Middle frontal gyrus (tissue), 1 donor: ENCODE results near the gene SHMT2.

Experiments
- DNase-seq: peaks from one replicate; pipeline ENCODE4 v3.0.0-alpha.2; 2015; ENCODE audit warnings: low spot score; ENCODE audit errors: extremely low spot score

The SHMT2 gene

DNA sequence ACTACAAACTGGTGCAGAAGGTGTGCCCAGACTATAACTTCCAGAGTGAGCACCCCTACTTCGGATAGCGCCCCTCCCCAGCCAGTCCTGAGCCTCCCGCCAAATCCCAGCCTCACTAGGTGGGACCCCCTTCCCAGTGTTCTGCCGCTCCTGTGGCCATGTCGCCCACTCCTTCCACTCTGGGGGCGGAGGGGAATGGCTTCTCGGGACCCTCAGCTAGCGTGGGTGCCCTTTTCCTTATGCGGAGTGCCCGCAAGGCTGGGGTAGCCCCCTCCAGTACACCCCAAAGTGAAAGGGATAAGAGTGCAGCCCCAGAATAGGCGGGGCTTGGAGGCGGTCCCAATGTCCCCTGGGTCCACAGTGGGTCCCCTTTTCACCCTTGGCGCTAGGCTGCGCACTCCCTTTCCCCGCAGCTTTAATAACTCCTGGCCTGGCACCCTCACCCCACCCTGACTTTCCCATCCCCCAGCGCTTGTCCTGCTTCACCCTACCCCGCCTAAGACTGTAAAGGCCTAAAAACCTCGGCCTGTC, 3.8 kb upstream of the SHMT2 start:
- DNase-seq = no peak

DNA sequence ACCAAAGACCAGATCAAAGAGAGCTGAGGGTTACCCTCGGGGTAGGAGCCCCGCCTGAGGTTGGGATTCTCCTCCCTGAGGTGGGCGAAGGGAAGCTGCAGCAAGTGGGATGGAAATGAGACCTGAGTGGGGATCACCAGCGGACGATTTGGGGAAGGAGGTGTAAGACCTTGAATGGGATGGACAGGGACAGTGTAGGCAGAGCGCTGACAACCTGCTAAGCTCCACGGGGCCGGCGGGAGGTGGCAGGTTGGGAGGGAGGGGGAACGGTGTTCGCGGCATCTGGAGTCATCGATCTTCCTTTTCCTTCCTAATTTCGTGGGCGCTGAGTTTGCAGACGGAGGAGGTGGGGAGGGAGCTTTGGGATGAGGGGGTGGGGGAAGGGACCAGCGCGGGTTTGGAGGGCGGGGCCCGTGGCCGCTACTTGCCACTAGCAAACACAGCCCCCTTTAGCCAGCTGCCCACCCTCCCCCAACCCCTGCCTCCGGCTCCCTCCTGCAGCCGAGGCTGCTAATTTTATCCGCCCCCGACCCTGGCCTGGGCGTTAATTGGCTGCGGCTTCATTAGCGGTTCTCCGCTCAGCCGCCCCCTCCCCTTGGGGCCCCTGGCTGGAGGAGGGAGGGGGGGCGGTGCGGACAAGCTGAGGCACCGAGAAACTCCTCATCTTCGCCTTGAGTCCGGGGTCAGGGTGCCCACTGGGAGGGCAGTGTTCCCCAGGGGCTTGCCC, 2.8 kb upstream of the SHMT2 start:
- no peak for DNase-seq

DNA sequence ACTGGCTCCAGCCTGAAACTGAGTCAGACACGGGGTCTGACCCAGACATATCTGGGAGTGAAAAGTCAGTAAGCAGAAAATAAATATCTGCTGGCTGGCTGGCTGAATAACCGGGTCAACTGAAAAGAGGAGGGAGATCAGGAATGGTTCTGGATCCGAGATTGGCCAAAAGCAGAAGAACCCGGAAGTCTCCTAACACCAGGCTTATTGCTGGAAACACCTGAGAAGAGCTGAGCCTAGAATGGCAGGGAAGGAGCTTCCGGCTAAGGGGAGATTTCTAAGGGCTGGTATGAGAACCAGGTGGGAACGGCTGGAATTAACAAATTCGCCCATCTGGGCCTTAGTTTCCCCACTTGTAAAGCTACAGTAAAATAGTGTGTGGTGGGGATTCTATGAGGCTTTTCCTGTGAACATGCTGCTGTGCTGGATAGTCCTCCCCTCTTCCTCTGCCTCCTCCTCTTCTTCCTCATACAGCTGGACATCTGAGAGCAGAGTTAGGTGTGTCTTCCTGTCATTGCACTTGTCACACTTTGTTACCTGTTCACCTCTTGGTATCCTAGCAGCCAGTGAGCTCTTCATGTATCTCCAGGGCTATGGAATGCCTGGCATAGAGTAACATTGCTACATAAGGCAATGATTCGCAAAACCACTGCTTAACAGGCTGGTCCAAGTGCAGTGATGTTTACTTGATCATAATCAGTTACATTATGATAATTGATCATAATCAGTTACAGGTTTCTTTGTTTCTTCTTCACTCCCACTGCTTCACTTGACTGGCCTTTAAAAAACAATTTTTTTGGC, 2.0 kb upstream of the SHMT2 start:
- no peak for DNase-seq

DNA sequence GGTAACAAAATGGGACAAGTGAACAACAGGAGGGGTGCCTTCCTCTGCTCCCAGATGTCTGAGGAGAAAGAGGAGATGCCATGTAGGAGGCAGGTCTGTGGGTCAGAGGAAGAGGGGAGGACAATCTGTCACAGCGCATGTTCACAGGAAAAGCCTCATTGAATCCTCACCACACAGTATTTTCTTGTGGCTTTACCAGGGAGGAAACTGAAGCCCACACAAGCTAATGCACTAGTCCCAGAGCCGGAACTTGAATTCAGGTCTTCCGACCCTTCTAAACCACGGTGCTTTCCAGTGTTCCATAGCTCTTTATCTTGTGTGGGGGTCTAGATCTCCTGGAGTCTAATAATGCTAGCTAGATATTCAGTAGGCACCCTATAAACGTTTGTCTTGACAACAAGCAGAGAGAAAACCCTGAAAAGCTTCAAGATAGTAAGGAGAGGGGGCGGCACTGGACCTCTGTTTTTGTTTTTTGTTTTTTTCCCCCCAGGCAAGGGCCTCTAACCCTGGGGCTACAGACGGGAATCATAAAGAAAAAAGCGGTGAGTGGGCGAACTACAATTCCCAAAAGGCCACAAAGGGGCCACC, 371 bp upstream of the SHMT2 start:
- no peak for DNase-seq

DNA sequence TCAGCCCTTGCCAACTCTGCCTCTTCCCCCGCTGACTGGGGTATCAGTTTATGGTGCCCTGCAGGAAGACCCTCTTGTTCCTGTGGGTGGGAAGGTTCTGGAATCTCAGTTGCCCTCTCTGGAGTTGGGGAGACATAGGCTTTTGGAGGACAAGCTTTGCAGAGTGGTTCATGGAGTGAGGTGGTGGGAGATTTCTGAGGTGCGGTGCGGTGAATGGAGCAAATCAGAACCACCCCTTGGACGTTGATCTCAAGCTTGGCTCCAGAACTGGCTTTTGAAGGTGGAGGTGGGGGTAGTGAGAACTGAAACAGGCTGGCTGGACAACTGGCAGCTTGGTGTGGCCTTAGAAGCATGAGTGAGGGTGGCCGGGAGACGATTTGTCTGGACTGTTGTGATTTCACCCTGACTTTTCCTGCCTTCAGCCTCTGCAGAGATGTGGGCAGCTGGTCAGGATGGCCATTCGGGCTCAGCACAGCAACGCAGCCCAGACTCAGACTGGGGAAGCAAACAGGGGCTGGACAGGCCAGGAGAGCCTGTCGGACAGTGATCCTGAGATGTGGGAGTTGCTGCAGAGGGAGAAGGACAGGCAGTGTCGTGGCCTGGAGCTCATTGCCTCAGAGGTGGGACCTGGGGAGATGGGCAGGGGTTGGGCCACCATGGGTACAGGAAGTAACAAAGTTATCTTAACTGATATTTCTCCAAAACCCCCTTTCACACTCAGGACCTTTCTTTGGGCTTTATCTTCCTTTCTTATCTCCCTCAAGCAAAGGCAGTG, 1.1 kb downstream of the SHMT2 start:
- no peak for DNase-seq

DNA sequence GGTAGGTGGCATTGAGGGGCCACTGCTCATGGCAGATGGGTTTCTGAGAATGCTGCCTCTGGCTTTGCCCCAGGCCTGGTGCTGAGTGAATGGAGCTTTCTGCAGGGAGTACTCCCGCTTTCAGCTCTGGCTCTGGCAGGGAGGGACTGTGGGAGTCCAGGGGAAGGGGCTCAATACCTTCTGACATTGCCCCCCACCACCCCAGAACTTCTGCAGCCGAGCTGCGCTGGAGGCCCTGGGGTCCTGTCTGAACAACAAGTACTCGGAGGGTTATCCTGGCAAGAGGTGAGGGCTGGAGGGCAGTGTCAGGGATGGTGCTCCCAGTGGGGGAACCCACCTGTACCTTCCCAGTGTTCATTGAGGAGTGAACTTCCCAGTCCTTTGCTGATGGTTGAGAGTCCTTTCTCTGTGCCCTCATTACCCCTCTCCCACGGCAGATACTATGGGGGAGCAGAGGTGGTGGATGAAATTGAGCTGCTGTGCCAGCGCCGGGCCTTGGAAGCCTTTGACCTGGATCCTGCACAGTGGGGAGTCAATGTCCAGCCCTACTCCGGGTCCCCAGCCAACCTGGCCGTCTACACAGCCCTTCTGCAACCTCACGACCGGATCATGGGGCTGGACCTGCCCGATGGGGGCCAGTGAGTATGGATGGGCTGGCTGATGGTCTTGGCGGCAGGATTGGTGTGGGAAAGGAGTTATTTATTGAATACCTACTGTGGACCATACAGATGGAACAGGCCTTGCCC, 1.9 kb downstream of the SHMT2 start:
- DNase-seq = no peak

DNA sequence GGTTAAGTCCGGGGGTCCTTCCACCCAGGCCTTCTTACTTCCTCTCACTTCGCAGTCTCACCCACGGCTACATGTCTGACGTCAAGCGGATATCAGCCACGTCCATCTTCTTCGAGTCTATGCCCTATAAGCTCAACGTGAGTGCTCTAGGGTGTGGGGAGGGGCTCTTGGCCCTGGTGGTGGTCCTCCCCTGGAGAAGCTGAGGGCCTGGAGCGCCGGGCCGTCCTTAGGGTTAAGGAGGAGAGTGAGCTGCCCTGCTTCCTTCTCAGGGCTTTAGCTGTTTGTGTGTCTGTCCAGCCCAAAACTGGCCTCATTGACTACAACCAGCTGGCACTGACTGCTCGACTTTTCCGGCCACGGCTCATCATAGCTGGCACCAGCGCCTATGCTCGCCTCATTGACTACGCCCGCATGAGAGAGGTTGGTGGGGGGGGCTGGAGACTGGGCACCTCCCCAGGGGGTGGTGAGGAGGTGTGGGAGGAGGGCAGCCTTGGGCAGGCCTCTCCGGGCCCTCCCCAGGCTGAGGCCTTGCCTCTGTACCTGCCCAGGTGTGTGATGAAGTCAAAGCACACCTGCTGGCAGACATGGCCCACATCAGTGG, 2.7 kb downstream of the SHMT2 start:
- no peak for DNase-seq

DNA sequence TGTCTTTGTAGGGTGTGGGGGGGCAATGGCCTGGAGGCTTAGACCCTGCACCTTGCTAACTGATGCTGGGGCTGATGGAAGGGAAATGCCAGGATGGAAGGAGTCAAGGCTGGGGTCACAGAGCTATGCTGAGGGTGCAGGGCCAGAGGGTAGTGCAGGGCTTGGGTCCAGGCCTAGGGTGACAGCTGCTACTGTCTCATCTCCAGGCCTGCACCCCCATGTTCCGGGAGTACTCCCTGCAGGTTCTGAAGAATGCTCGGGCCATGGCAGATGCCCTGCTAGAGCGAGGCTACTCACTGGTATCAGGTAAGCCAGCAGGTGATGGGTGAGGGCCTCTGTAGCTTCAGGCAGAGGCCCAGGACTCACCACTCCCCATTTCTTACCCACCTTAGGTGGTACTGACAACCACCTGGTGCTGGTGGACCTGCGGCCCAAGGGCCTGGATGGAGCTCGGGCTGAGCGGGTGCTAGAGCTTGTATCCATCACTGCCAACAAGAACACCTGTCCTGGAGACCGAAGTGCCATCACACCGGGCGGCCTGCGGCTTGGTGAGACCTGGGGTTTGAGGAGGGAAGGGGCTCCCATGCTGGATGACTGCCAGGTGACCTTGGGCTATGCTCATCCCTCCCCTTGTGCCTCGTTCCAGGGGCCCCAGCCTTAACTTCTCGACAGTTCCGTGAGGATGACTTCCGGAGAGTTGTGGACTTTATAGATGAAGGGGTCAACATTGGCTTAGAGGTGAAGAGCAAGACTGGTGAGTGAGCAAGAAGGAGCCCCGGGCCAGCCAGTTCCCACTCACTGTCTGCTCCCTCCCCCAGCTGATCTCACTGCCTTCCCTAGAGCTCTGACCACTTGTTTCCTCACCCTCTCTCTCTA, 4.1 kb downstream of the SHMT2 start:
- DNase-seq = no peak

DNA sequence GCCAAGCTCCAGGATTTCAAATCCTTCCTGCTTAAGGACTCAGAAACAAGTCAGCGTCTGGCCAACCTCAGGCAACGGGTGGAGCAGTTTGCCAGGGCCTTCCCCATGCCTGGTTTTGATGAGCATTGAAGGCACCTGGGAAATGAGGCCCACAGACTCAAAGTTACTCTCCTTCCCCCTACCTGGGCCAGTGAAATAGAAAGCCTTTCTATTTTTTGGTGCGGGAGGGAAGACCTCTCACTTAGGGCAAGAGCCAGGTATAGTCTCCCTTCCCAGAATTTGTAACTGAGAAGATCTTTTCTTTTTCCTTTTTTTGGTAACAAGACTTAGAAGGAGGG, 4.7 kb downstream of the SHMT2 start:
- DNase-seq = no peak

DNA sequence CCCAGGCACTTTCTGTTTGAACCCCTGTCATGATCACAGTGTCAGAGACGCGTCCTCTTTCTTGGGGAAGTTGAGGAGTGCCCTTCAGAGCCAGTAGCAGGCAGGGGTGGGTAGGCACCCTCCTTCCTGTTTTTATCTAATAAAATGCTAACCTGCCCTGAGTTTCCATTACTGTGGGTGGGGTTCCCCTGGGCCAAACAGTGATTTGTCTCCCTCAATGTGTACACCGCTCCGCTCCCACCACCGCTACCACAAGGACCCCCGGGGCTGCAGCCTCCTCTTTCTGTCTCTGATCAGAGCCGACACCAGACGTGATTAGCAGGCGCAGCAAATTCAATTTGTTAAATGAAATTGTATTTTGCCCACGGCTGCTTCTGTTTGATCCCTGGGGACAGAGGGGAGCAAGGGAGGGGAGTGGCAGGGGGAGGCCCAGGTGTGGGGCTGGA, 5.1 kb downstream of the SHMT2 start:
- no peak for DNase-seq

DNA sequence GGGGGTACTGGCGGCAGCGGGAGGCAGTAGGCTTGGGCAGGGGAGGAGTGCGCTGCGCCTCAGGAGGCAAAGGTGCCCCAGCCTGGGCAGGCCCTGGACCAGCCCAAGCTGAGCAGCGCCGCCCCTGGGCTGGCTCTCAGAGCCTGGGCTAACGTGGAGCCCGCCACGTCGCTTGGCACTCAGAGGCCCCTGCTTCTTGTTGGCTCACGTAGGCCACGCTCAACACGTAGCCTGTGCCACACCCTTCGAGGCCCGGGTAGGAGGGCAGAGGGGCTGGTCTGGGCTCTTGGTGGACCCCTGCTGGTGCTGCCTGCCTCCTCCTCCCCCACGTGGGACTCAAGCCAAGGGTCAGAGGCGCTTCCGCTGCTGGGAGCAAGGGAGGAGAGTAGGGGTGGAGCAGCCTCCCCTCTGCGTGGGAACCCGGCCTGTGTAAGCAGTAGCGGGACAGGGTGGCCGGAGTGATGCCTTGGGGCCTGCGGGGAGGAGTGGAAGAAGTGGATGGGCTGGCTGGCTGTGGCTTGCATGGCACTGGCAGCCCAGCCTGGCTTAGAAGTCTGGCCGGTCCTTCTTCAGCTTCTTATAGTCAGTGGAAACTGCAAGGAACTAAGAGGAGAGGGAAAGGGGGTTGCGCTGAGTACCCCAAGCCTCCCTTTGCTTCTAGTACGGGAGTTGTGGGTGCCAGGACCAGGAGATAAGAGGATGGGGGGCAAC, 5.7 kb downstream of the SHMT2 start:
- no peak for DNase-seq

DNA sequence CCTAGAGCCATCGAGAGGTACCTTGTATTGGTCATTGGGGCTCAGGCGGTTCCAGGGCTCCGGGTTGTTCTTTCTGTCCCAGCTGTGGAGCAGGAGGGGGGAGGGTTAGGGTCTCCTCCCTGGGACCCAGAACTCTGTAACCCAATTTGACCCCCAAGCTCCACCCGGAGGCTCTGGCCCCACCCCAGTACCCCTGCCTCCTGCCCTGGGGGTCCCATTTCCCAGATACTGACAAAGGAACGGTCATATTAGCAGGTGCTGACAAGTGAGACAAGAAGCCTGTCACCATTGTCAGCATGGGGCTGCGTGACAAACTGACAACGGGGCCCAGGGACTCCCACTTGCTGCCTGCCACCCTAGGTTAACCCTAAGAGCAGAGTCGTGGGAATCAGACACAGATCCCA, 6.2 kb downstream of the SHMT2 start:
- no peak for DNase-seq

DNA sequence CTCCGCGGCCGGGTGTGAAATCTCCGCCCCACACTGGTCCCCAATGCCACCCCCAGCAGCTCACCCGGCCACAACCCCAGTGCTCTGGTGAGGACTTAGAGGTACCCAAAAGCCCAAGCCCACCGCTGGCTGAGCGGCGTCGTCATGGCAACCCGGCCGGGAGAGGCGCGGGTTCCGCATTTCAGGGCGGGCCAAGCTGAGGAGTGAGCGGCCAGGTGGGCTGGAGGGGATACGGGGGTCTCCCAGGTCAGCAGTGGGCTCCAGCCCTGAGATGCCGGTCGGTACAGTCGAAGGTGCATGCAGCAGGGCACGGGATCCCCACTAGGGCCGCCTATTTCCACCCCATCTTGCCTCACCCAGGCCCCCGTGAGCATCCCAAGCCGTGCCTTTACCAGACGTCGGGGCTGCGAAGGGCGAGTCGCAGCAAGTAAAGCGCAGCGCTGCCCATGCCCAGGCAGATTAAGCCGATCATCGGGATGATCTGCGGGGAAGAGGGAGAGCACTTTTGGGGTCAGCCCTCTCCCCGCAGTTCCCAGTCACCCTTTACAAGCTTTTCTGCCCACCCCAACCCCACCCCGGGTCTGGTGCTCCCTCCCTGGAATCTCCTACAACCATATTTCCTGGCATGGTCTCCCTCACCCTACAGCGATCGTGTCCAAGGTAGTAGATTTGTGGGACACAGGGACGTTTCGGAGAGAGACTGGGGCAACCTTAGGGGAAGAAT, 6.9 kb downstream of the SHMT2 start:
- no peak for DNase-seq

DNA sequence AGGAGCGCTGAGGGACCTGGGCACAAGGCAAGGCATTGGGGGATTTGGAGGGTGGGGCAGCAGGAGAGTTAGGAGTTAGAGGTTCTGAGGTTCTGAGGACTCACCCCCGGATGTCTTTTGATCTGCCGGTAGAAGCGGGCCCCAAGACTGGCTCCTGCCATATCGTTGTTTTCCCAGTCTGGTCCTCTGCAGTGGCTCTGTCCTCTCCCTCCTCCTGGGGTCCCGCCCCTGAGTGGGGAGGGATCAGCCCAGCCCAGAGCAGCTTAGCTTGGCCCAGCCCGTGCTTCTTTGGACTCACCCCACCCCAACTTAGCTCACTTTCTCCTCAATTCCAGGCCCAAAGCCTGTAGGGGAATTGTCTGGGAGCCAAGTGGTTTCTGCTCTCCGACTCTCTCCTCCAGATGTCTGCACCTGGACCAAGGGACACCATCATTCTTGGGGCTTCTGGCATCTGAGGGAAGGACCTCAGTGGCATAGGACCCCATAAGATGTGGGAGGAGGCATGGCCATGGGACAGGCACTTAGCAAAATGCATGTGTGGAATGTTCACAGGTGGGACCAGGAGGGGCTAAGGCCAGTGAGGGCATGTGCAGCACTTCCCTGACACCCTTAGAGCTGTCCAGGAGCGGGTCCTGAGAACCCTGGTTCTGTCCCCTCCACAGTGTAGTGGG, 7.5 kb downstream of the SHMT2 start:
- DNase-seq = no peak

DNA sequence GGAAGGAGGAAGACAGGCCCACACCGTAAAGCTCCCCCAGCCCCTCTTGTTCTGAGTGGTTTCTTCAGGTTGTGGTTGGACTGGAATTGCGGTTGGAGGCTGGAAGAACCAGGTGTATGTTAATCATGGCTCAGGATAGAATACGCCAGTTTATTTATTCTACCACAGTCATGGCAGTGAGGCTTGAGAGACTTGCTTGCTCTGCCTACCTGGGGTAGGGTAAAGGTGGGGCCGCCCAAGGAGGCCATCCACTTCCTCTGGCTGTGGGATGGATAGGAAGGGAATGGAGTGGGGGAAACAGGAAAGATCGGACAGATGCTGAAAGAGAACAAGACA, 8.1 kb downstream of the SHMT2 start:
- no peak for DNase-seq

DNA sequence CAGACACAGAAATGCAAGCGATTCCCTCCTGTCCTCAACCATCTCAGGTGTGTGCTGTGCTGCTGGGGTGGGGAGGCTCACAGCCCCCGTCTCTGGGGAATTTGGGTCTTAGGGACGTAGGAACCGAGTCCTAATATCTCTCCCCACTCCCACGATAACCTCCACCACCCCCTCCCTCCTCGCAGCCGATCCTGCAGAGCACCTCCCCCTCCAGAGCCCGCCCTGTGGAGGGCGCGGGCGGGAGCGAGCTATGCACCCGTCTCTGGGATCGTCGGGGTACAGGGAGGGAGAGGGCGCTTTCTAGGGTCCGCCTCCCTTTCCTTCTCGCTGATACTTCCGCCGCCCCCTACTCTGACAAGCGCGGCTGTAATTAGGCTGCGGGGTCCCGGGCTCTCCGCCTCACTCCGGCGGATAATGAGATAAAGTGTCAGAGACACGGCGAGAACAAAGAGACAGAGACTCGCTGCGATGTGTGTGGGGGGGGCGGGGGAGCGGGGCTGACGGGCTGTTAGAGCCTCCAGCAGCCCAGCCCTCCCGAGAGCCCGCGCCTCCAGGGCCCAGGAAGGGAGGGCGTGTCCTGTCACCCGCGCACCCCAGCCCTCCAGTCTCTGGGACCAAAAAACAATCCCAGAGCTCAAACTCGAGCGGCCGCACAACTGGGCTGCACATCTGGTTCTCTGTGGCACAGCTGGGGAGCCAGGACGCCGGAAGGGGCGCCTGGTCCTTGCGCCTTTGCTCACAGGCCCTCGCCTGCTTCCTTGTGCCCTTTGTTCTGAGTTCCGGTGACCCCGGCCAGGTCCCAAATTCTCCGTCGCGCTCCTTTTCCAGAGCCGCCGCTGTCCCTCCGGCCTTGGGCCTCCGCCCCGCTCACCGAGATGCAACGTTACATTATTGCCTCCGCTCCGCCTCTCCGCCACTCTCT, 8.7 kb downstream of the SHMT2 start:
- DNase-seq = no peak
